Fibroblast of the aortic adventitia (primary cell): ENCODE results near the gene HLA-G. TPM values are rescaled to one million over a fixed set of nuclear protein-coding genes. Genes with fewer than 3 reads are reported as not detected.

Experiments
- DNase-seq: peaks from one replicate; pipeline ENCODE4 v3.0.0-alpha.2; 2010; ENCODE audit warnings: low read depth
- H3K4me3 ChIP-seq: 2 replicates; pipeline ENCODE4 v1.5.1; 2011; ENCODE audit warnings: low read depth, mild to moderate bottlenecking, control low read depth, low read length, moderate library complexity
- total RNA-seq: library from RNA; depleted of rRNA; stranded (reverse); fragments of >200 nt; gene quantifications from 2 replicates; pipeline ENCODE4 v1.2.3, GENCODE V29; 2012; ENCODE audit warnings: low replicate concordance
- TF ChIP-seq, protein P1 (sequence below): IDR thresholded peaks from 2 replicates; pipeline ENCODE4 v1.5.1; 2011; ENCODE audit warnings: mild to moderate bottlenecking, low read length, control low read depth, inconsistent platforms; ENCODE audit not compliant: insufficient read depth

HLA-G gene
- total RNA-seq, 1 donor, result not detected

GRCh38 chr6:29826271-29826670, 1.4 kb upstream of the HLA-G start:
- H3K4me3 ChIP-seq, result no peak overlapping the region
- no peak for DNase-seq
- TF ChIP-seq, protein P1, sequence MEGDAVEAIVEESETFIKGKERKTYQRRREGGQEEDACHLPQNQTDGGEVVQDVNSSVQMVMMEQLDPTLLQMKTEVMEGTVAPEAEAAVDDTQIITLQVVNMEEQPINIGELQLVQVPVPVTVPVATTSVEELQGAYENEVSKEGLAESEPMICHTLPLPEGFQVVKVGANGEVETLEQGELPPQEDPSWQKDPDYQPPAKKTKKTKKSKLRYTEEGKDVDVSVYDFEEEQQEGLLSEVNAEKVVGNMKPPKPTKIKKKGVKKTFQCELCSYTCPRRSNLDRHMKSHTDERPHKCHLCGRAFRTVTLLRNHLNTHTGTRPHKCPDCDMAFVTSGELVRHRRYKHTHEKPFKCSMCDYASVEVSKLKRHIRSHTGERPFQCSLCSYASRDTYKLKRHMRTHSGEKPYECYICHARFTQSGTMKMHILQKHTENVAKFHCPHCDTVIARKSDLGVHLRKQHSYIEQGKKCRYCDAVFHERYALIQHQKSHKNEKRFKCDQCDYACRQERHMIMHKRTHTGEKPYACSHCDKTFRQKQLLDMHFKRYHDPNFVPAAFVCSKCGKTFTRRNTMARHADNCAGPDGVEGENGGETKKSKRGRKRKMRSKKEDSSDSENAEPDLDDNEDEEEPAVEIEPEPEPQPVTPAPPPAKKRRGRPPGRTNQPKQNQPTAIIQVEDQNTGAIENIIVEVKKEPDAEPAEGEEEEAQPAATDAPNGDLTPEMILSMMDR, result no peak

DNA sequence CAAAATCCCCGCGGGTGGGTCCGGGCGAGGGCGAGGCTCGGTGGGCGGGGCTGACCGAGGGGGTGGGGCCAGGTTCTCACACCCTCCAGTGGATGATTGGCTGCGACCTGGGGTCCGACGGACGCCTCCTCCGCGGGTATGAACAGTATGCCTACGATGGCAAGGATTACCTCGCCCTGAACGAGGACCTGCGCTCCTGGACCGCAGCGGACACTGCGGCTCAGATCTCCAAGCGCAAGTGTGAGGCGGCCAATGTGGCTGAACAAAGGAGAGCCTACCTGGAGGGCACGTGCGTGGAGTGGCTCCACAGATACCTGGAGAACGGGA, 809 bp downstream of the HLA-G start:
- no peak for DNase-seq
- no peak overlapping the region for H3K4me3 ChIP-seq
- TF ChIP-seq, protein P1, result no peak

DNA sequence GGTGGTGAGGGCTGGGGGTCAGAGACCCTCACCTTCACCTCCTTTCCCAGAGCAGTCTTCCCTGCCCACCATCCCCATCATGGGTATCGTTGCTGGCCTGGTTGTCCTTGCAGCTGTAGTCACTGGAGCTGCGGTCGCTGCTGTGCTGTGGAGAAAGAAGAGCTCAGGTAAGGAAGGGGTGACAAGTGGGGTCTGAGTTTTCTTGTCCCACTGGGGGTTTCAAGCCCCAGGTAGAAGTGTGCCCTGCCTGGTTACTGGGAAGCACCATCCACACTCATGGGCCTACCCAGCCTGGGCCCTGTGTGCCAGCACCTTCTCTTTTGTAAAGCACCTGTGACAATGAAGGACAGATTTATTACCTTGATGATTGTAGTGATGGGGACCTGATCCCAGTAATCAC, 2.1 kb downstream of the HLA-G start:
- TF ChIP-seq, protein P1, result no peak
- H3K4me3 ChIP-seq, result no peak overlapping the region
- no peak for DNase-seq

- H3K4me3 ChIP-seq, result no peak overlapping the region
- no peak for DNase-seq
- TF ChIP-seq, protein P1, result no peak
Observed at GRCh38 chr6:29830409-29830808, 2.8 kb downstream of the HLA-G start.

GRCh38 chr6:29831776-29832175, 4.2 kb downstream of the HLA-G start:
- no peak for DNase-seq
- H3K4me3 ChIP-seq, result no peak overlapping the region
- TF ChIP-seq, protein P1, result no peak

- no peak overlapping the region for H3K4me3 ChIP-seq
- peak; percentile 30 for DNase-seq
- TF ChIP-seq, protein P1, result peak; percentile 74
Observed at GRCh38 chr6:29834564-29835436, 7.2 kb downstream of the HLA-G start.
